SKM-1 treated with dmso at 0.1 percent for 144 hours (cell line): ENCODE data around the gene SNRPA.
"Not testable (repeated sequence)": the region's sequence is repeated elsewhere in the genome, so short reads cannot be mapped to it uniquely, and the experiment has no call there.

ENCODE experiments used
- DNase-seq: peaks from one replicate; lab custom pipeline; 2025; ENCODE audit not compliant: unreplicated experiment; lab: John Stamatoyannopoulos, UW

SNRPA gene

GRCh38 chr19:40721140-40721486 is 29.9 kb upstream of the SNRPA start:
- no peak for DNase-seq

GRCh38 chr19:40721936-40722661 is 28.9 kb upstream of the SNRPA start:
- DNase-seq, result no peak

GRCh38 chr19:40723661-40724254 is 27.2 kb upstream of the SNRPA start:
- no peak for DNase-seq

GRCh38 chr19:40724315-40724714 is 26.7 kb upstream of the SNRPA start:
- DNase-seq, result no peak

- no peak for DNase-seq
These were observed 26.1 kb upstream of the SNRPA start for GRCh38 chr19:40724855-40725254.

- no peak for DNase-seq
These were observed 24.7 kb upstream of the SNRPA start for GRCh38 chr19:40726279-40726678.

- DNase-seq, result not testable (repeated sequence)
These were observed 20.9 kb upstream of the SNRPA start for GRCh38 chr19:40730065-40730464.

GRCh38 chr19:40732304-40732703 is 18.7 kb upstream of the SNRPA start:
- DNase-seq, result not testable (repeated sequence)

- no peak for DNase-seq
These were observed 17.9 kb upstream of the SNRPA start for GRCh38 chr19:40733149-40733548.

GRCh38 chr19:40735013-40735771 is 15.8 kb upstream of the SNRPA start:
- no peak for DNase-seq

GRCh38 chr19:40736661-40737060 is 14.3 kb upstream of the SNRPA start:
- DNase-seq, result no peak

- no peak for DNase-seq
These were observed 13.8 kb upstream of the SNRPA start for GRCh38 chr19:40737102-40737644.

- DNase-seq, result no peak
These were observed 11.8 kb upstream of the SNRPA start for GRCh38 chr19:40739030-40739839.

- no peak for DNase-seq
These were observed 10.9 kb upstream of the SNRPA start for GRCh38 chr19:40739871-40740703.

- no peak for DNase-seq
These were observed 10.3 kb upstream of the SNRPA start for GRCh38 chr19:40740747-40741146.

GRCh38 chr19:40741527-40742390 is 9.2 kb upstream of the SNRPA start:
- no peak for DNase-seq

- DNase-seq, result no peak
These were observed 8.5 kb upstream of the SNRPA start for GRCh38 chr19:40742477-40742876.

GRCh38 chr19:40742886-40743285 is 8.1 kb upstream of the SNRPA start:
- no peak for DNase-seq

GRCh38 chr19:40743926-40744325 is 7.1 kb upstream of the SNRPA start:
- DNase-seq, result no peak
